HEK293 (cell line): ENCODE data around the gene RPL13A.

Experiments used
- EGR2 ChIP-seq: fragments of 450-650 bp; formaldehyde crosslinking; IDR thresholded peaks from 2 replicates; pipeline ENCODE4 v1.5.1; 2016; ENCODE audit warnings: low read depth, missing biosample characterization, missing genetic modification characterization
- GLI2 ChIP-seq: fragments of 450-650 bp; formaldehyde crosslinking; IDR thresholded peaks from 2 replicates; pipeline ENCODE4; 2017; ENCODE audit warnings: missing biosample characterization, missing genetic modification characterization, low read depth, borderline replicate concordance
- GLI4 ChIP-seq: fragments of 450-650 bp; formaldehyde crosslinking; IDR thresholded peaks from 2 replicates; pipeline ENCODE4 v1.5.1; 2016; ENCODE audit warnings: missing biosample characterization, missing genetic modification characterization
- HIC1 ChIP-seq: fragments of 450-650 bp; formaldehyde crosslinking; IDR thresholded peaks from 2 replicates; pipeline ENCODE4 v1.5.1; 2016; ENCODE audit warnings: missing biosample characterization, missing genetic modification characterization
- HOXD13 ChIP-seq: sonication (generic); formaldehyde crosslinking; IDR thresholded peaks from 2 replicates; pipeline ENCODE4 v1.8.0; 2022; ENCODE audit warnings: missing genetic modification reagents, borderline replicate concordance
- KLF16 ChIP-seq: fragments of 450-650 bp; formaldehyde crosslinking; IDR thresholded peaks from 2 replicates; pipeline ENCODE4 v1.5.1; 2017; ENCODE audit warnings: missing biosample characterization, missing genetic modification characterization
- KLF8 ChIP-seq: fragments of 450-650 bp; formaldehyde crosslinking; IDR thresholded peaks from 2 replicates; pipeline ENCODE4 v1.5.1; 2016; ENCODE audit warnings: missing biosample characterization, missing genetic modification characterization
- MYNN ChIP-seq: fragments of 450-650 bp; formaldehyde crosslinking; IDR thresholded peaks from 2 replicates; pipeline ENCODE4 v1.5.1; 2016; ENCODE audit warnings: missing biosample characterization, missing genetic modification characterization, borderline replicate concordance
- MZF1 ChIP-seq: fragments of 450-650 bp; formaldehyde crosslinking; IDR thresholded peaks from 2 replicates; pipeline ENCODE4 v1.5.1; 2017; ENCODE audit warnings: missing biosample characterization, missing genetic modification characterization, borderline replicate concordance
- OVOL3 ChIP-seq: fragments of 450-650 bp; formaldehyde crosslinking; IDR thresholded peaks from 2 replicates; pipeline ENCODE4 v1.5.1; 2016; ENCODE audit warnings: missing biosample characterization, missing genetic modification characterization
- PRDM1 ChIP-seq: fragments of 450-650 bp; formaldehyde crosslinking; IDR thresholded peaks from 2 replicates; pipeline ENCODE4; 2016; ENCODE audit warnings: missing biosample characterization, missing genetic modification characterization
- RBAK ChIP-seq: fragments of 450-650 bp; formaldehyde crosslinking; IDR thresholded peaks from 2 replicates; pipeline ENCODE4 v1.5.1; 2016; ENCODE audit warnings: missing biosample characterization, missing genetic modification characterization
- SALL2 ChIP-seq: fragments of 450-650 bp; formaldehyde crosslinking; IDR thresholded peaks from 2 replicates; pipeline ENCODE4 v1.5.0; 2017; ENCODE audit warnings: missing biosample characterization, mild to moderate bottlenecking, missing genetic modification characterization, borderline replicate concordance
- TRIM28 ChIP-seq: IDR thresholded peaks from 2 replicates; pipeline ENCODE4 v1.6.1; 2011; ENCODE audit warnings: low read length, control low read depth, borderline replicate concordance
- YY2 ChIP-seq: fragments of 450-650 bp; formaldehyde crosslinking; IDR thresholded peaks from 2 replicates; pipeline ENCODE4 v1.5.1; 2016; ENCODE audit warnings: missing biosample characterization, missing genetic modification characterization
- ZBTB7A ChIP-seq: fragments of 450-650 bp; formaldehyde crosslinking; IDR thresholded peaks from 2 replicates; pipeline ENCODE4 v1.5.1; 2016; ENCODE audit warnings: low read depth, missing biosample characterization, missing genetic modification characterization
- ZEB2 ChIP-seq: fragments of 450-650 bp; formaldehyde crosslinking; IDR thresholded peaks from 2 replicates; pipeline ENCODE4 v1.5.1; 2016; ENCODE audit warnings: missing biosample characterization, missing genetic modification characterization
- ZFP69B ChIP-seq: fragments of 450-650 bp; formaldehyde crosslinking; IDR thresholded peaks from 2 replicates; pipeline ENCODE4 v1.5.1; 2016; ENCODE audit warnings: missing biosample characterization, missing genetic modification characterization
- ZIC2 ChIP-seq: fragments of 450-650 bp; formaldehyde crosslinking; IDR thresholded peaks from 2 replicates; pipeline ENCODE4 v1.5.1; 2016; ENCODE audit warnings: missing biosample characterization, missing genetic modification characterization
- ZNF10 ChIP-seq: fragments of 450-650 bp; formaldehyde crosslinking; IDR thresholded peaks from 2 replicates; pipeline ENCODE4 v1.5.1; 2017; ENCODE audit warnings: missing biosample characterization, missing genetic modification characterization
- ZNF121 ChIP-seq: fragments of 450-650 bp; formaldehyde crosslinking; IDR thresholded peaks from 2 replicates; pipeline ENCODE4 v1.5.1; 2016; ENCODE audit warnings: missing biosample characterization, missing genetic modification characterization
- ZNF140 ChIP-seq: fragments of 450-650 bp; formaldehyde crosslinking; IDR thresholded peaks from 2 replicates; pipeline ENCODE4 v1.5.1; 2016; ENCODE audit warnings: missing biosample characterization, missing genetic modification characterization
- ZNF16 ChIP-seq: fragments of 450-650 bp; formaldehyde crosslinking; IDR thresholded peaks from 2 replicates; pipeline ENCODE4 v1.5.1; 2016; ENCODE audit warnings: low read depth, missing biosample characterization, missing genetic modification characterization
- ZNF175 ChIP-seq: fragments of 450-650 bp; formaldehyde crosslinking; IDR thresholded peaks from 2 replicates; pipeline ENCODE4 v1.5.1; 2016; ENCODE audit warnings: missing biosample characterization, missing genetic modification characterization
- ZNF302 ChIP-seq: fragments of 450-650 bp; formaldehyde crosslinking; IDR thresholded peaks from 2 replicates; pipeline ENCODE4 v1.5.1; 2016; ENCODE audit warnings: missing biosample characterization, missing genetic modification characterization, low read depth
- ZNF324 ChIP-seq: fragments of 450-650 bp; formaldehyde crosslinking; IDR thresholded peaks from 2 replicates; pipeline ENCODE4 v1.5.1; 2016; ENCODE audit warnings: missing biosample characterization, missing genetic modification characterization
- ZNF350 ChIP-seq: fragments of 450-650 bp; formaldehyde crosslinking; IDR thresholded peaks from 2 replicates; pipeline ENCODE4 v1.5.0; 2017; ENCODE audit warnings: missing biosample characterization, mild to moderate bottlenecking, missing genetic modification characterization
- ZNF354C ChIP-seq: fragments of 450-650 bp; formaldehyde crosslinking; IDR thresholded peaks from 2 replicates; pipeline ENCODE4 v1.5.1; 2016; ENCODE audit warnings: missing biosample characterization, missing genetic modification characterization, low read depth, borderline replicate concordance
- ZNF362 ChIP-seq: fragments of 450-650 bp; formaldehyde crosslinking; IDR thresholded peaks from 2 replicates; pipeline ENCODE4 v1.5.1; 2016; ENCODE audit warnings: missing biosample characterization, missing genetic modification characterization
- ZNF391 ChIP-seq: fragments of 450-650 bp; formaldehyde crosslinking; IDR thresholded peaks from 2 replicates; pipeline ENCODE4 v1.5.1; 2016; ENCODE audit warnings: low read depth, missing biosample characterization, missing genetic modification characterization, borderline replicate concordance
- ZNF404 ChIP-seq: fragments of 450-650 bp; formaldehyde crosslinking; IDR thresholded peaks from 2 replicates; pipeline ENCODE4 v1.5.1; 2017; ENCODE audit warnings: missing biosample characterization, missing genetic modification characterization
- ZNF639 ChIP-seq: fragments of 450-650 bp; formaldehyde crosslinking; IDR thresholded peaks from 2 replicates; pipeline ENCODE4 v1.5.1; 2016; ENCODE audit warnings: missing biosample characterization, missing genetic modification characterization
- ZNF654 ChIP-seq: fragments of 450-650 bp; formaldehyde crosslinking; IDR thresholded peaks from 2 replicates; pipeline ENCODE4 v1.5.1; 2016; ENCODE audit warnings: low read depth, missing biosample characterization, missing genetic modification characterization
- ZNF664 ChIP-seq: fragments of 450-650 bp; formaldehyde crosslinking; IDR thresholded peaks from 2 replicates; pipeline ENCODE4 v1.5.1; 2016; ENCODE audit warnings: missing biosample characterization, missing genetic modification characterization
- ZNF707 ChIP-seq: fragments of 450-650 bp; formaldehyde crosslinking; IDR thresholded peaks from 2 replicates; pipeline ENCODE4 v1.5.1; 2016; ENCODE audit warnings: missing biosample characterization, missing genetic modification characterization
- ZNF791 ChIP-seq: fragments of 450-650 bp; formaldehyde crosslinking; IDR thresholded peaks from 2 replicates; pipeline ENCODE4 v1.5.1; 2016; ENCODE audit warnings: missing biosample characterization, missing genetic modification characterization
- ZNF837 ChIP-seq: fragments of 450-650 bp; formaldehyde crosslinking; IDR thresholded peaks from 2 replicates; pipeline ENCODE4 v1.5.1; 2016; ENCODE audit warnings: missing biosample characterization, missing genetic modification characterization
- ZSCAN16 ChIP-seq: fragments of 450-650 bp; formaldehyde crosslinking; IDR thresholded peaks from 2 replicates; pipeline ENCODE4 v1.5.1; 2016; ENCODE audit warnings: missing biosample characterization, missing genetic modification characterization
- ZXDB ChIP-seq: fragments of 450-650 bp; formaldehyde crosslinking; IDR thresholded peaks from 2 replicates; pipeline ENCODE4 v1.5.1; 2016; ENCODE audit warnings: missing biosample characterization, missing genetic modification characterization

RPL13A gene

GRCh38 chr19:49533551-49534488 lies 46.4 kb downstream of the RPL13A start (continued):
- TF ChIP-seq GLI2 (tag by site-specific recombination) (no peak), PRDM1 (tag by site-specific recombination) (no peak), ZNF350 (tag by site-specific recombination) (no peak), ZIC2 (tag by site-specific recombination) (peak; percentile 74), ZSCAN16 (no peak), ZNF302 (tag by site-specific recombination) (no peak), OVOL3 (tag by site-specific recombination) (no peak), HIC1 (tag by site-specific recombination) (no peak), ZNF16 (no peak), RBAK (tag by site-specific recombination) (no peak), ZNF664 (no peak), ZBTB7A (no peak), TRIM28 (no peak), ZNF362 (tag by site-specific recombination) (no peak), ZNF654 (tag by site-specific recombination) (no peak), EGR2 (peak; percentile 17; the same call in 1 of the 2 replicates), ZNF10 (tag by site-specific recombination) (no peak), SALL2 (tag by site-specific recombination) (no peak), ZNF324 (tag by site-specific recombination) (no peak), GLI4 (tag by site-specific recombination) (no peak), ZNF639 (tag by site-specific recombination) (no peak), ZNF837 (tag by site-specific recombination) (no peak), ZNF121 (no peak), ZNF391 (tag by site-specific recombination) (no peak), KLF16 (peak; percentile 94), ZNF791 (tag by site-specific recombination) (no peak), ZEB2 (no peak), MZF1 (tag by site-specific recombination) (no peak), ZNF175 (tag by site-specific recombination) (no peak), ZNF354C (tag by site-specific recombination) (no peak), ZNF404 (tag by site-specific recombination) (no peak), HOXD13 (CRISPR knock-in tag) (no peak), YY2 (no peak), MYNN (tag by site-specific recombination) (no peak), ZXDB (tag by site-specific recombination) (0 out of 2 replicates have a peak, but pooled peaks have one; percentile 21), ZFP69B (tag by site-specific recombination) (no peak), ZNF707 (no peak), ZNF140 (tag by site-specific recombination) (no peak), KLF8 (tag by site-specific recombination) (peak; percentile 86)
